WERI-Rb-1 (cell line): ENCODE data around the gene TMEM95.

Experiments used
- DNase-seq: peaks from one replicate; pipeline ENCODE4 v3.0.0-alpha.2; 2020
- H3K27ac ChIP-seq: fragments of 250-450 bp; sonication (Bioruptor Pico); 2 replicates; pipeline ENCODE4 v1.5.1; 2020; ENCODE audit warnings: mild to moderate bottlenecking, moderate library complexity
- H3K27me3 ChIP-seq: fragments of 250-450 bp; sonication (Bioruptor Pico); 2 replicates; pipeline ENCODE4 v1.5.1; 2021; ENCODE audit warnings: mild to moderate bottlenecking, low read depth, moderate library complexity; ENCODE audit not compliant: insufficient read depth, severe bottlenecking
- H3K36me3 ChIP-seq: fragments of 250-450 bp; sonication (Bioruptor Pico); 2 replicates; pipeline ENCODE4 v1.5.1; 2020; ENCODE audit warnings: mild to moderate bottlenecking, moderate library complexity
- H3K4me3 ChIP-seq: 2 replicates; pipeline ENCODE4 v1.5.1; 2011; ENCODE audit warnings: low read depth, mild to moderate bottlenecking, control low read depth, low read length
- H3K9me3 ChIP-seq: fragments of 250-450 bp; sonication (Bioruptor Pico); 2 replicates; pipeline ENCODE4 v1.5.1; 2021; ENCODE audit warnings: mild to moderate bottlenecking, moderate library complexity; ENCODE audit not compliant: severe bottlenecking
- TF ChIP-seq, protein P1 (sequence below): IDR thresholded peaks from 2 replicates; pipeline ENCODE4 v1.5.1; 2011; ENCODE audit warnings: low read depth, mild to moderate bottlenecking, control low read depth, inconsistent platforms, low read length

TMEM95 gene

DNA sequence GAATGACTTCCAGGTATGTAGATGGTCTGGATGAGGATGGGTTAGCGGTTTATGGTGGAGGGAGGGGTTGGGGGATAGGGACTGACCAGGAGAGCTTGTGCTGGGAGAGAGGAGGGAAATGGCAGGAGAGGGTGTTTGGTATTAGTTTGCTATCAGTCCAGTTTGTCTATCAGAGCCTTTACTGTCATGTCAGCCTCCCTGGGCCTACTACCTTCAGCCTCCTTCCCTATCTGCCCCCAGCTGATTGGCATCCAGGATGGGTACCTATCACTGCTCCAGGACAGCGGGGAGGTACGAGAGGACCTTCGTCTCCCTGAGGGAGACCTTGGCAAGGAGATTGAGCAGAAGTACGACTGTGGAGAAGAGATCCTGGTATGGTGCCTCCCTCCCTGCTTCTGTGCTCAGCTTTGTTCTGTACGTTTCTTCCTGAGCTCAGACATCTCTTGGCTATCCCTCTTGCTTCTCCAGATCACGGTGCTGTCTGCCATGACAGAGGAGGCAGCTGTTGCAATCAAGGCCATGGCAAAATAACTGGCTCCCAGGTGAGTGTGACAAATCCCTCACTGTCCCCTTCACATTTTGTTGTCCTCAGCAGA, 43.7 kb upstream of the TMEM95 start:
- Histone ChIP-seq H3K9me3 (no peaks in the 10 kb centered on the region), H3K4me3 (no peak overlapping the region), H3K27ac (no peak overlapping the region), H3K36me3 (peaks cover 67% of the 10 kb centered on the region), H3K27me3 (no peaks in the 10 kb centered on the region)
- TF ChIP-seq, protein P1, sequence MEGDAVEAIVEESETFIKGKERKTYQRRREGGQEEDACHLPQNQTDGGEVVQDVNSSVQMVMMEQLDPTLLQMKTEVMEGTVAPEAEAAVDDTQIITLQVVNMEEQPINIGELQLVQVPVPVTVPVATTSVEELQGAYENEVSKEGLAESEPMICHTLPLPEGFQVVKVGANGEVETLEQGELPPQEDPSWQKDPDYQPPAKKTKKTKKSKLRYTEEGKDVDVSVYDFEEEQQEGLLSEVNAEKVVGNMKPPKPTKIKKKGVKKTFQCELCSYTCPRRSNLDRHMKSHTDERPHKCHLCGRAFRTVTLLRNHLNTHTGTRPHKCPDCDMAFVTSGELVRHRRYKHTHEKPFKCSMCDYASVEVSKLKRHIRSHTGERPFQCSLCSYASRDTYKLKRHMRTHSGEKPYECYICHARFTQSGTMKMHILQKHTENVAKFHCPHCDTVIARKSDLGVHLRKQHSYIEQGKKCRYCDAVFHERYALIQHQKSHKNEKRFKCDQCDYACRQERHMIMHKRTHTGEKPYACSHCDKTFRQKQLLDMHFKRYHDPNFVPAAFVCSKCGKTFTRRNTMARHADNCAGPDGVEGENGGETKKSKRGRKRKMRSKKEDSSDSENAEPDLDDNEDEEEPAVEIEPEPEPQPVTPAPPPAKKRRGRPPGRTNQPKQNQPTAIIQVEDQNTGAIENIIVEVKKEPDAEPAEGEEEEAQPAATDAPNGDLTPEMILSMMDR, result no peak
- DNase-seq, result no peak

- no peak for DNase-seq
- H3K36me3 ChIP-seq, result peaks cover 76% of the 10 kb centered on the region
- TF ChIP-seq, protein P1, result no peak
- no peak overlapping the region for H3K27ac ChIP-seq
- no peaks in the 10 kb centered on the region for H3K9me3 ChIP-seq
- H3K4me3 ChIP-seq, result no peak overlapping the region
- no peaks in the 10 kb centered on the region for H3K27me3 ChIP-seq
Measured at GRCh38 chr17:7312432-7313087, 42.4 kb upstream of the TMEM95 start.

- TF ChIP-seq, protein P1, result peak; percentile 16; the same call in 1 of the 2 replicates
Measured at GRCh38 chr17:7313088-7313889, 41.7 kb upstream of the TMEM95 start.

GRCh38 chr17:7313890-7314718, 40.9 kb upstream of the TMEM95 start:
- peaks cover 85% of the 10 kb centered on the region for H3K36me3 ChIP-seq
- no peaks in the 10 kb centered on the region for H3K9me3 ChIP-seq
- peak overlapping the region; percentile 86 for H3K4me3 ChIP-seq
- H3K27me3 ChIP-seq, result no peaks in the 10 kb centered on the region
- H3K27ac ChIP-seq, result peak overlapping the region; percentile 86
- TF ChIP-seq, protein P1, result no peak
- DNase-seq, result no peak

More at GRCh38 chr17:7313088-7313889, 41.7 kb upstream of the TMEM95 start:
- Histone ChIP-seq H3K4me3 (no peak overlapping the region), H3K27me3 (no peaks in the 10 kb centered on the region), H3K36me3 (peaks cover 82% of the 10 kb centered on the region), H3K27ac (no peak overlapping the region; the same call in 1 of the 2 replicates), H3K9me3 (no peaks in the 10 kb centered on the region)
- no peak for DNase-seq

DNA sequence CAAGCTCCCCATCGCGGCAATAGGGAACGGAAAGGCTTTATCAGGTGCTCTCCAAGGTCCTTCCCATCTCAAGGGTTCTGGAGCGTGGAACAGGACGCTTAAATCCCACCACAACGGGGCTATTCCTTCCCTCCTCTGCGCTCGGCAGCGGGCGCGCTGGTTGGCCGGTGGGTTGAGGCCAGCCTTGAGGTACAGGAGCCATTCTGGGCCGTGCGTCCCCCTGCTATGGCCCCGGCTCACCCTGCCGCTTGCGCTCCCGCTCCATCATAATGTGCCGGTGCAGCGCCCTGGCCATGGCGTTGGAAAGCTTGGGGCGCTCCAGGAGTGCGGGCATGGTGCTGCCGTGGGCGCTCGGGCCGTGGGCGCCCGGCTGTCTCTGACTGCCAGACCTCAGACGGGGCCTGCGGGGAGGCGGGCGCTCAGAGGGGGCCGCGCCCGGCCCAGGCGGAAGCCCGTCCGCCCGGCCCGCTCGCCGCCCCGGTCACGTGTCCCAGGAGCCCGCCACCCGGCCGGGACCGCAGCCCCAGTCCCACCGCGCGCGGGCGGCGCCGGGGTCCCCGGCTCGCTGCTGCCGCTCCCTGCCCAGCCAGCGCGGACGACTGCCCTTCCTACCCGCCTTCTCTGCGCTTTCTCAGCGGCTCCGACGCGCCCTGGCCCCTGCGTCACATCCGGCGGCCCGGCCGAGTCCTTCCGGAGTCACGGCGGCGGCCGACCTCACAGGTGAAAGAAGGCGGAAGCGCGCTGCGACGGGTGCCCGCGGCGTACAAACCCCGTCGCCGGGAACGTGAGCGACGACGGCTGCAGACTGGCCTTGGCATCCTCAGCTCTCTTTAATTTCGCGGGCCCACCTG, 40.0 kb upstream of the TMEM95 start, which contains the start of gene GPS2:
TSS of gene GPS2 (minus strand) at position 642 of the 851 bp plus-strand sequence. CDS start at position 334, 308 bp downstream.
- peak; percentile 90 for DNase-seq
- Histone ChIP-seq H3K9me3 (no peaks in the 10 kb centered on the region), H3K27me3 (no peaks in the 10 kb centered on the region), H3K4me3 (peak within 1 kb of the TSS; percentile 86), H3K36me3 (peaks cover 77% of the 10 kb centered on the region), H3K27ac (peak within 1 kb of the TSS; percentile 86)
- TF ChIP-seq, protein P1, result no peak
